Fibroblast of the aortic adventitia (primary cell): ENCODE data around the gene NLRP5. TPM values are rescaled to one million over a fixed set of nuclear protein-coding genes. Genes with fewer than 3 reads are reported as not detected.
"Not testable (repeated sequence)": the region's sequence is repeated elsewhere in the genome, so short reads cannot be mapped to it uniquely, and the experiment has no call there.

ENCODE experiments used
- DNase-seq: peaks from one replicate; pipeline ENCODE4 v3.0.0-alpha.2; 2010; ENCODE audit warnings: low read depth
- H3K4me3 ChIP-seq: 2 replicates; pipeline ENCODE4 v1.5.1; 2011; ENCODE audit warnings: low read depth, mild to moderate bottlenecking, control low read depth, low read length, moderate library complexity
- total RNA-seq: library from RNA; depleted of rRNA; stranded (reverse); fragments of >200 nt; gene quantifications from 2 replicates; pipeline ENCODE4 v1.2.3, GENCODE V29; 2012; ENCODE audit warnings: low replicate concordance
- TF ChIP-seq, protein P1 (sequence below): IDR thresholded peaks from 2 replicates; pipeline ENCODE4 v1.5.1; 2011; ENCODE audit warnings: mild to moderate bottlenecking, low read length, control low read depth, inconsistent platforms; ENCODE audit not compliant: insufficient read depth

NLRP5 gene
- not detected in 2 replicates for total RNA-seq

- TF ChIP-seq, protein P1, sequence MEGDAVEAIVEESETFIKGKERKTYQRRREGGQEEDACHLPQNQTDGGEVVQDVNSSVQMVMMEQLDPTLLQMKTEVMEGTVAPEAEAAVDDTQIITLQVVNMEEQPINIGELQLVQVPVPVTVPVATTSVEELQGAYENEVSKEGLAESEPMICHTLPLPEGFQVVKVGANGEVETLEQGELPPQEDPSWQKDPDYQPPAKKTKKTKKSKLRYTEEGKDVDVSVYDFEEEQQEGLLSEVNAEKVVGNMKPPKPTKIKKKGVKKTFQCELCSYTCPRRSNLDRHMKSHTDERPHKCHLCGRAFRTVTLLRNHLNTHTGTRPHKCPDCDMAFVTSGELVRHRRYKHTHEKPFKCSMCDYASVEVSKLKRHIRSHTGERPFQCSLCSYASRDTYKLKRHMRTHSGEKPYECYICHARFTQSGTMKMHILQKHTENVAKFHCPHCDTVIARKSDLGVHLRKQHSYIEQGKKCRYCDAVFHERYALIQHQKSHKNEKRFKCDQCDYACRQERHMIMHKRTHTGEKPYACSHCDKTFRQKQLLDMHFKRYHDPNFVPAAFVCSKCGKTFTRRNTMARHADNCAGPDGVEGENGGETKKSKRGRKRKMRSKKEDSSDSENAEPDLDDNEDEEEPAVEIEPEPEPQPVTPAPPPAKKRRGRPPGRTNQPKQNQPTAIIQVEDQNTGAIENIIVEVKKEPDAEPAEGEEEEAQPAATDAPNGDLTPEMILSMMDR, result no peak
- no peak within 1 kb of the TSS for H3K4me3 ChIP-seq
Measured at GRCh38 chr19:55986487-55986886, at the start of gene NLRP5. Gene NLRP5, plus strand, starts transcription at chr19:55986775.

DNA sequence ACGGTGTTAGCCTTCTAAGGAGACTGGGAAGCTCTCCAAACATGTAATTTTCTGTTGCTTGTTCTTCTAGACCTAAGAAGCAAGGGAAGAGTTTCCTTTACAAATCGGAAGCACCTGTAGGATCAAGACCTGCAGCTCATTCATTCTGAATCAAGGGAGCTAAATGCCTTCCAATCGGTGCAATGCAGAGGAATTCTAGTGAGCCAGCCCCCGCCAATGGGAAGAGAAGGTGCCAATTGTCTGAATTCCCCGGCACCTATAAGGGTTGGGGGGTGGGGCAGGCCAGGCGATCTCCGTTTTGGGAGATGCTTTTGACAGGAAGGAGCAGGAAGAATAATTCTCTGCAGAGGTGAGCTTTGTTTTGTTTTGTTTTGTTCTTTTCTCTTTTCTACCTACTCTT is 47.4 kb upstream of the NLRP5 start:
- H3K4me3 ChIP-seq, result no peak overlapping the region
- no peak for DNase-seq
- TF ChIP-seq, protein P1, result no peak

More at GRCh38 chr19:55986487-55986886, at the start of gene NLRP5:
- no peak for DNase-seq

DNA sequence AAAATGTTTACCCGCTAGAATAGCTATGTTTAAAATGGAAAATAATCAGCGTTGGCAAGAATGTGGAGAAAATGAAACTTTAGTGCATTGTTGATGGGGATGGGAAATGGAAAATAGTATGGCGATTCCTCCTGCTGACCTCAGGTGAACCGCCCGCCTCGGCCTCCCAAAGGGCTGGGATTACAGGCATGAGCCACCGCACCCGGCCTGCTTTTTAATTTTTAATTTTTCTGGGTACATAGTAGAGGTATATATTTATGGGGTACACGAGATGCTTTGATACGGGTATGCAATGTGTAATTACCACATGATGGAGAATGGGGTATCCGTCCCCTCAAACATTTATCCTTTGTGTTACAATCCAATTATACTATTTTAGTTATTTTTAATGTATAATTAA is 46.3 kb upstream of the NLRP5 start:
- DNase-seq, result no peak
- no peak overlapping the region for H3K4me3 ChIP-seq
- TF ChIP-seq, protein P1, result no peak

GRCh38 chr19:55947532-55947931 is 39.0 kb upstream of the NLRP5 start, which contains the start of gene NLRP8:
Gene NLRP8, plus strand, starts transcription at chr19:55947832.
- H3K4me3 ChIP-seq, result no peak within 1 kb of the TSS
- DNase-seq, result no peak
- TF ChIP-seq, protein P1, result no peak

GRCh38 chr19:55950566-55950965 is 36.0 kb upstream of the NLRP5 start:
- not testable (repeated sequence) for H3K4me3 ChIP-seq, DNase-seq

GRCh38 chr19:55956431-55956830 is 30.1 kb upstream of the NLRP5 start:
- no peak for DNase-seq
- TF ChIP-seq, protein P1, result no peak

GRCh38 chr19:55958356-55958755 is 28.2 kb upstream of the NLRP5 start:
- H3K4me3 ChIP-seq, result no peak overlapping the region
- no peak for DNase-seq
- TF ChIP-seq, protein P1, result no peak

More at GRCh38 chr19:55956431-55956830, 30.1 kb upstream of the NLRP5 start:
- H3K4me3 ChIP-seq, result no peak overlapping the region
